Measurements from ENCODE around the gene EBLN2.

Gene EBLN2

GRCh38 chr3:73108750-73109149 is 47.3 kb downstream of the EBLN2 start:
- DNase-seq = no peak

GRCh38 chr3:73110530-73110929 is 49.1 kb downstream of the EBLN2 start:
- DNase-seq = no peak
